OCI-LY7 (cell line): ENCODE results near the gene IKZF3. TPM values are rescaled to one million over a fixed set of nuclear protein-coding genes. Genes with fewer than 3 reads are reported as not detected.

Experiments
- BruUV-seq: library from RNA; stranded (reverse); fragments of 400-500 nt; replicated peaks from 2 replicates; lab custom pipeline; 2021; lab: Mats Ljungman, UMichigan
- CTCF ChIA-PET: fragments of 300-600 bp; sonication (Branson Sonifier 250); formaldehyde crosslinking; loops from one replicate; lab custom pipeline; 2022; ENCODE audit warnings: antibody characterized with exemption; ENCODE audit not compliant: unreplicated experiment; lab: Charles Lee
- POLR2A ChIA-PET: fragments of 300-600 bp; sonication (Branson Sonifier 250); formaldehyde crosslinking; loops from one replicate; lab custom pipeline; 2022; ENCODE audit warnings: antibody characterized with exemption; lab: Charles Lee
- DNase-seq: peaks from one replicate; pipeline ENCODE4 v3.0.0-alpha.2; 2015; ENCODE audit warnings: low spot score
- H2AFZ ChIP-seq: fragments of 200-600 bp; sonication (generic), shearing (Covaris generic); 2 replicates; pipeline ENCODE4 v1.6.1; 2014; ENCODE audit warnings: mild to moderate bottlenecking, antibody characterized with exemption, low read length, moderate library complexity
- H3K27ac ChIP-seq: fragments of 200-600 bp; sonication (generic); 2 replicates; pipeline ENCODE4 v1.5.1; 2014; ENCODE audit warnings: mixed run types, low read depth, mild to moderate bottlenecking, moderate library complexity, low read length, inconsistent platforms; ENCODE audit not compliant: poor library complexity, severe bottlenecking
- H3K36me3 ChIP-seq: fragments of 200-600 bp; sonication (generic); 2 replicates; pipeline ENCODE4 v1.6.1; 2014; ENCODE audit warnings: mild to moderate bottlenecking, antibody characterized with exemption, low read length, moderate library complexity, mixed read lengths; ENCODE audit not compliant: insufficient read depth
- H3K4me1 ChIP-seq: fragments of 200-600 bp; sonication (generic); 2 replicates; pipeline ENCODE4 v1.5.1; 2014; ENCODE audit warnings: mild to moderate bottlenecking, low read length; ENCODE audit not compliant: insufficient read depth, poor library complexity, severe bottlenecking
- H3K4me2 ChIP-seq: fragments of 200-600 bp; sonication (generic); 2 replicates; pipeline ENCODE4 v1.6.1; 2014; ENCODE audit warnings: mild to moderate bottlenecking, low read length
- H3K4me3 ChIP-seq: fragments of 200-600 bp; sonication (generic); 2 replicates; pipeline ENCODE4 v1.5.1; 2014; ENCODE audit warnings: mild to moderate bottlenecking, low read depth, low read length; ENCODE audit not compliant: poor library complexity, severe bottlenecking
- H3K79me2 ChIP-seq: fragments of 200-600 bp; sonication (generic); 2 replicates; pipeline ENCODE4 v1.6.1; 2016; ENCODE audit warnings: low read depth, mild to moderate bottlenecking, low read length, moderate library complexity, mixed read lengths; ENCODE audit not compliant: insufficient read depth
- H3K9me2 ChIP-seq: fragments of 200-600 bp; sonication (generic); 2 replicates; pipeline ENCODE4 v1.6.1; 2016; ENCODE audit warnings: mild to moderate bottlenecking, low read length, mixed read lengths; ENCODE audit not compliant: insufficient read depth
- H3K9me3 ChIP-seq: fragments of 200-600 bp; sonication (generic); 2 replicates; pipeline ENCODE4 v1.6.1; 2014; ENCODE audit warnings: mild to moderate bottlenecking, mixed run types, low read length, mixed read lengths
- H4K20me1 ChIP-seq: fragments of 200-600 bp; sonication (generic); 2 replicates; pipeline ENCODE4 v1.6.1; 2014; ENCODE audit warnings: mild to moderate bottlenecking, antibody characterized with exemption, low read length, moderate library complexity, mixed read lengths; ENCODE audit not compliant: insufficient read depth
- EZH2phosphoT487 ChIP-seq: fragments of 200-600 bp; sonication (generic); IDR thresholded peaks from 2 replicates; pipeline ENCODE4 v1.6.1; 2018; ENCODE audit warnings: low read depth, borderline replicate concordance, mild to moderate bottlenecking, mixed run types, antibody characterized with exemption, low read length, moderate library complexity, mixed read lengths
- intact Hi-C: fragments of 100-400 bp; cut with micrococcal nuclease; formaldehyde crosslinking; loops from one replicate; pipeline ENCODE4 v1.10.0; 2022; ENCODE audit not compliant: unreplicated experiment
- total RNA-seq, 2 experiments: library from RNA; depleted of rRNA in 1 of 2; stranded (reverse); fragments of >200 nt in 1 of 2; shearing (Covaris generic) in 1 of 2; gene quantifications; 2 replicates each; pipeline ENCODE4 v1.2.3, GENCODE V29; 2014 to 2022
- TF ChIP-seq, protein P1 (sequence below): fragments of 200-600 bp; sonication (generic); conservative IDR thresholded peaks from 2 replicates; pipeline ENCODE4 v1.5.1; 2014; ENCODE audit warnings: mild to moderate bottlenecking, antibody characterized with exemption, low read length, moderate library complexity, mixed read lengths

The IKZF3 gene
- total RNA-seq, 2 experiments from 2014 or later = 54.7 to 134 TPM

DNA sequence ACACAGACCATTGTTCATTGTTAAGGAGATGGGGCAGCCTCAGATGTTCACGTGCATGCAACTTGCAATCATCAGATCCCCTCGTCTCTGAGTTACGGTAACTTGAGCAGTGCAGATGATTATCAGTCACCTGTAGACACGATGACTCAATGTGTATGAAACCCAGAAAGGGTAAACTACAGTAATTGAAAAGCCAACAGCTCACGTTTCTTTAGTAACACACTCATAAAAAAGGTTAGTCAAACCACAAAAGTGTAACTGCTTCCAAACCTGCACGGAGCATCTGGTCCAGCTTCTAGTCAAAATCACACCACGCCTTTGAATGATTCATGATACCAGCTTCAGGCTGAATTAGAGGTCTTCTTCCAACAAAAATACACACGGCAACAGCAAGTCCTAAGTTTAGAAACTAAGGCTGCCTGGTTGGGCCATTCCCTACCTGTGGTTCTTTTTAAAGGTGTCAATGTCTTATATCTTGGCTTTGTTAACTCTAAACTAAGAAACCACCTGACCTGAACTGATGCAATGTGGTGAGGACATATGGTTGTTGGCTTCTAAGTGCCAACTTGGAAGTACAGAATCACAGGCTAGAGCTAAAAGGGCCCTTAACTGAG, 94.0 kb downstream of the IKZF3 start:
- intact Hi-C loops = no loop called here
- peaks cover 97% of the 10 kb centered on the region for H3K79me2 ChIP-seq
- peak; percentile 67 for DNase-seq
- CTCF ChIA-PET = no interaction called here
- peak overlapping the region; percentile 94 for H3K27ac ChIP-seq
- no peak overlapping the region for H2AFZ ChIP-seq
- H3K9me3 ChIP-seq = no peaks in the 10 kb centered on the region
- TF ChIP-seq, protein P1, sequence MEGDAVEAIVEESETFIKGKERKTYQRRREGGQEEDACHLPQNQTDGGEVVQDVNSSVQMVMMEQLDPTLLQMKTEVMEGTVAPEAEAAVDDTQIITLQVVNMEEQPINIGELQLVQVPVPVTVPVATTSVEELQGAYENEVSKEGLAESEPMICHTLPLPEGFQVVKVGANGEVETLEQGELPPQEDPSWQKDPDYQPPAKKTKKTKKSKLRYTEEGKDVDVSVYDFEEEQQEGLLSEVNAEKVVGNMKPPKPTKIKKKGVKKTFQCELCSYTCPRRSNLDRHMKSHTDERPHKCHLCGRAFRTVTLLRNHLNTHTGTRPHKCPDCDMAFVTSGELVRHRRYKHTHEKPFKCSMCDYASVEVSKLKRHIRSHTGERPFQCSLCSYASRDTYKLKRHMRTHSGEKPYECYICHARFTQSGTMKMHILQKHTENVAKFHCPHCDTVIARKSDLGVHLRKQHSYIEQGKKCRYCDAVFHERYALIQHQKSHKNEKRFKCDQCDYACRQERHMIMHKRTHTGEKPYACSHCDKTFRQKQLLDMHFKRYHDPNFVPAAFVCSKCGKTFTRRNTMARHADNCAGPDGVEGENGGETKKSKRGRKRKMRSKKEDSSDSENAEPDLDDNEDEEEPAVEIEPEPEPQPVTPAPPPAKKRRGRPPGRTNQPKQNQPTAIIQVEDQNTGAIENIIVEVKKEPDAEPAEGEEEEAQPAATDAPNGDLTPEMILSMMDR = no peak
- no peak for TF ChIP-seq EZH2phosphoT487
- H3K4me3 ChIP-seq = peak overlapping the region; percentile 41
- H3K9me2 ChIP-seq = no peaks in the 10 kb centered on the region
- H3K36me3 ChIP-seq = peaks cover 98% of the 10 kb centered on the region
- BruUV-seq = no TSS peak
- POLR2A ChIA-PET = interaction anchor here (0.5 to 2.0 kb wide), 5 partner anchors 11 to 388 kb away, joined by 3 to 18 read pairs (median 3); no protein-coding TSS in a partner anchor
- peak overlapping the region; percentile 88 for H3K4me2 ChIP-seq
- peaks cover under 1% of the 10 kb centered on the region; the same call in 1 of the 2 replicates for H4K20me1 ChIP-seq
- peaks cover 85% of the 10 kb centered on the region for H3K4me1 ChIP-seq

DNA sequence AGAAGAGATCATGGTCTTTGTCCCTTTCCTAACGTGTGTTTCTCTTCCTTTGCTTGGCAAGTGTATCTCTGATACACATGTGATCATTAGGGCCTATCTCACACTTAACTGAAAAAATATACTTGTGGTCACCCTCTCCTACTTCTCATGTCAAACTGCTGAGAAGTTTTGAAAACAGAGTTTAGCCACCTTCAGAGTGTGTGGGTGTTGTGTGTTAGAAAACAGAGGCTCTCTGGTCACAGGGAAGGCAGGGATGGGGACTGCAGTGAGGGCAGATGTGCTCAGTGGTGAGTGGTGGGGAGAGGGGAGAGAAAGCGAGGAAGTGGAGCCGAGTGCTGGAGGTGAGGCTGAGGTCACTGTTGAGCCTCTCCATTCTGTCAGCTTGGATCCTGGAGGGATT, 97.0 kb downstream of the IKZF3 start:
- Histone ChIP-seq H4K20me1 (peaks cover 8% of the 10 kb centered on the region; the same call in 1 of the 2 replicates), H3K27ac (peak overlapping the region; percentile 21), H3K79me2 (peaks cover 91% of the 10 kb centered on the region), H3K4me3 (no peak overlapping the region), H3K9me3 (no peaks in the 10 kb centered on the region), H3K9me2 (no peaks in the 10 kb centered on the region), H3K4me2 (no peak overlapping the region), H3K36me3 (peaks cover 99% of the 10 kb centered on the region), H2AFZ (no peak overlapping the region), H3K4me1 (peaks cover 60% of the 10 kb centered on the region)
- CTCF ChIA-PET = no interaction called here
- TF ChIP-seq, protein P1 = no peak
- TF ChIP-seq EZH2phosphoT487 = no peak
- no peak for DNase-seq
- POLR2A ChIA-PET = interaction anchor here (1.6 kb wide), 1 partner anchor 11 kb away, joined by 5 read pairs; no protein-coding TSS in a partner anchor
- intact Hi-C loops = no loop called here
- no TSS peak for BruUV-seq

- H3K9me3 ChIP-seq = no peaks in the 10 kb centered on the region
- intact Hi-C loops = no loop called here
- POLR2A ChIA-PET = interaction anchor here (0.6 to 1.6 kb wide), 3 partner anchors 9 to 78 kb away, joined by 3 to 5 read pairs (median 4); no protein-coding TSS in a partner anchor
- no peaks in the 10 kb centered on the region for H3K9me2 ChIP-seq
- DNase-seq = no peak
- peaks cover 55% of the 10 kb centered on the region for H3K4me1 ChIP-seq
- peaks cover 97% of the 10 kb centered on the region for H3K36me3 ChIP-seq
- CTCF ChIA-PET = no interaction called here
- TF ChIP-seq, protein P1 = no peak
- no peak for TF ChIP-seq EZH2phosphoT487
- H3K4me3 ChIP-seq = no peak overlapping the region
- no peak overlapping the region for H2AFZ ChIP-seq
- H3K4me2 ChIP-seq = no peak overlapping the region
- BruUV-seq = no TSS peak
- H3K27ac ChIP-seq = no peak overlapping the region
- peaks cover 83% of the 10 kb centered on the region for H3K79me2 ChIP-seq
- peaks cover 8% of the 10 kb centered on the region; the same call in 1 of the 2 replicates for H4K20me1 ChIP-seq
Measured at GRCh38 chr17:39765766-39766165, 98.3 kb downstream of the IKZF3 start.
